Panc1 (cell line): ENCODE data around the gene IFFO2. TPM values are rescaled to one million over a fixed set of nuclear protein-coding genes. Genes with fewer than 3 reads are reported as not detected.
A peak's percentile ranks its signal among the peaks of the same experiment; 100 is the strongest.

Experiments
- ATAC-seq: fragments of 200-7000 bp; cut with Tn5 transposase; 2 replicates; pipeline ENCODE4 v1.9.1; 2020; ENCODE audit warnings: mild to moderate bottlenecking, moderate library complexity
- BruUV-seq: library from RNA; stranded (reverse); fragments of 400-500 nt; replicated peaks from 2 replicates; lab custom pipeline; 2021; lab: Mats Ljungman, UMichigan
- CTCF ChIA-PET: fragments of 300-600 bp; sonication (Branson Sonifier 250); formaldehyde crosslinking; loops from one replicate; lab custom pipeline; 2022; ENCODE audit warnings: antibody characterized with exemption; lab: Charles Lee
- POLR2A ChIA-PET: fragments of 300-600 bp; sonication (Branson Sonifier 250); formaldehyde crosslinking; loops from one replicate; lab custom pipeline; 2022; ENCODE audit warnings: antibody characterized with exemption; lab: Charles Lee
- DNase-seq: peaks from one replicate; pipeline ENCODE4 v3.0.0-alpha.2; 2010; ENCODE audit warnings: low read depth, low spot score
- H3K27ac ChIP-seq: 2 replicates; pipeline ENCODE4 v1.5.1; 2011; ENCODE audit warnings: mild to moderate bottlenecking, low read length, inconsistent platforms
- H3K27me3 ChIP-seq: fragments of 200-500 bp; sonication (Bioruptor generic); 2 replicates; pipeline ENCODE4 v1.6.0; 2014; ENCODE audit warnings: low read length, inconsistent platforms; ENCODE audit not compliant: control insufficient read depth, insufficient read depth
- H3K36me3 ChIP-seq: fragments of 200-500 bp; sonication (Bioruptor generic); 2 replicates; pipeline ENCODE4 v1.5.1; 2014; ENCODE audit warnings: inconsistent platforms, mild to moderate bottlenecking, low read length, moderate library complexity; ENCODE audit not compliant: control insufficient read depth, insufficient read depth
- H3K4me1 ChIP-seq: 2 replicates; pipeline ENCODE4 v1.5.1; 2011; ENCODE audit warnings: inconsistent platforms, mild to moderate bottlenecking, low read length, moderate library complexity; ENCODE audit not compliant: control insufficient read depth, insufficient read depth
- H3K4me3 ChIP-seq, 2 experiments: 2 replicates each; pipeline ENCODE4 v1.5.1; 2011 to 2012; ENCODE audit warnings: low read depth in 2 of 2, low read length in 2 of 2, mild to moderate bottlenecking in 2 of 2, inconsistent platforms in 1 of 2, moderate library complexity in 1 of 2
- H3K9me3 ChIP-seq: fragments of 200-500 bp; sonication (Bioruptor generic); 2 replicates; pipeline ENCODE4 v1.5.1; 2014; ENCODE audit warnings: low read depth, mild to moderate bottlenecking, inconsistent platforms, low read length, moderate library complexity; ENCODE audit not compliant: control insufficient read depth, insufficient read depth
- CTCF ChIP-seq: fragments of 450-650 bp; IDR thresholded peaks from 2 replicates; pipeline ENCODE4 v1.5.1; 2017; ENCODE audit warnings: mild to moderate bottlenecking
- POLR2AphosphoS5 ChIP-seq: IDR thresholded peaks from 2 replicates; pipeline ENCODE4 v1.6.1; 2012; ENCODE audit warnings: mild to moderate bottlenecking, low read depth, low read length, moderate library complexity
- REST ChIP-seq, 2 experiments: IDR thresholded peaks; 2 replicates each; pipeline ENCODE4 v1.6.1; 2011 to 2012; ENCODE audit warnings: low read depth in 2 of 2, control low read depth in 1 of 2, low read length in 1 of 2, mild to moderate bottlenecking in 1 of 2, moderate library complexity in 1 of 2; ENCODE audit not compliant: insufficient read depth in 1 of 2
- SIN3A ChIP-seq: IDR thresholded peaks from 2 replicates; pipeline ENCODE4 v1.6.1; 2012; ENCODE audit warnings: low read depth, mild to moderate bottlenecking, low read length, moderate library complexity, borderline replicate concordance; ENCODE audit not compliant: insufficient read depth
- TCF7L2 ChIP-seq: IDR thresholded peaks from 2 replicates; pipeline ENCODE4 v1.6.1; 2011; ENCODE audit warnings: mild to moderate bottlenecking, low read depth, low read length, inconsistent platforms
- in situ Hi-C: cut with HindIII; loops from 2 replicates; pipeline ENCODE4 v1.10.0; 2016; ENCODE audit warnings: low sequenced_read_pairs, low pct_unique_long_range_greater_than_20kb
- intact Hi-C: fragments of 100-400 bp; cut with micrococcal nuclease; formaldehyde crosslinking; loops from one replicate; pipeline ENCODE4 v1.10.0; 2022; ENCODE audit not compliant: unreplicated experiment
- total RNA-seq: library from RNA; stranded (reverse); gene quantifications from one replicate; pipeline ENCODE4 v1.2.1, GENCODE V29; 2021; ENCODE audit not compliant: unreplicated experiment

IFFO2 gene
- total RNA-seq, 1 experiment from 2014 or later, result 59.4 TPM

GRCh38 chr1:18903291-18903756 lies 53.2 kb downstream of the IFFO2 start:
- H3K9me3 ChIP-seq, result no peaks in the 10 kb centered on the region
- ATAC-seq, result no peak
- intact Hi-C loops, result loop anchor here (10.0 kb wide), 1 partner anchor 191 kb away; no protein-coding TSS in a partner anchor

GRCh38 chr1:18902523-18903290 lies 53.8 kb downstream of the IFFO2 start, which contains the start of gene ALDH4A1:
TSS of gene ALDH4A1 (minus strand) at chr1:18902555. CDS start at chr1:18902523, 32 bp downstream.
- ChIA-PET POLR2A (interaction anchor here (0.6 kb wide), 1 partner anchor 310 kb away, joined by 3 read pairs; no protein-coding TSS in a partner anchor), CTCF (interaction anchor here (0.7 to 1.5 kb wide), 2 partner anchors 10 to 27 kb away, joined by 3 to 7 read pairs; no protein-coding TSS in a partner anchor)
- no peaks in the 10 kb centered on the region for H3K9me3 ChIP-seq
- TF ChIP-seq TCF7L2 (peak; percentile 65), REST (IDR thresholded peaks at IDR 0.05; ENCODE audit: insufficient read depth in 1 of 2, low read depth in 2 of 2, low read length in 1 of 2) (no peak), CTCF (no peak), SIN3A (0 out of 2 replicates have a peak, but pooled peaks have one; percentile 40), POLR2AphosphoS5 (peak; percentile 81)
- H3K36me3 ChIP-seq, result peaks cover 6% of the 10 kb centered on the region; the same call in 1 of the 2 replicates
- intact Hi-C loops, result loop anchor here (10.0 kb wide), 1 partner anchor 192 kb away; no protein-coding TSS in a partner anchor
- peak; percentile 90 for DNase-seq
- peak within 1 kb of the TSS; percentile 81 to 93 for H3K4me3 ChIP-seq
- H3K27me3 ChIP-seq, result no peaks in the 10 kb centered on the region
- in situ Hi-C loops, result no loop called here
- H3K27ac ChIP-seq, result peak within 1 kb of the TSS; percentile 95
- peaks cover 37% of the 10 kb centered on the region for H3K4me1 ChIP-seq
- no TSS peak for BruUV-seq
- peak; percentile 96 for ATAC-seq

More at GRCh38 chr1:18903291-18903756, 53.2 kb downstream of the IFFO2 start:
- Histone ChIP-seq H3K27me3 (no peaks in the 10 kb centered on the region), H3K36me3 (peaks cover 7% of the 10 kb centered on the region; the same call in 1 of the 2 replicates), H3K4me1 (peaks cover 43% of the 10 kb centered on the region), H3K4me3 (peak overlapping the region; percentile 81 to 93), H3K27ac (peak overlapping the region; percentile 95)
- in situ Hi-C loops, result no loop called here
- TF ChIP-seq SIN3A (no peak), REST (IDR thresholded peaks at IDR 0.05; ENCODE audit: insufficient read depth in 1 of 2, low read depth in 2 of 2, low read length in 1 of 2) (no peak), POLR2AphosphoS5 (no peak), TCF7L2 (no peak)
- BruUV-seq, result no TSS peak
- ChIA-PET CTCF (interaction anchor here (1.5 kb wide), 1 partner anchor 10 kb away, joined by 7 read pairs; no protein-coding TSS in a partner anchor), POLR2A (no interaction called here)
- DNase-seq, result no peak
